SJCRH30 (cell line): ENCODE data around the gene MAPRE2. TPM values are rescaled to one million over a fixed set of nuclear protein-coding genes. Genes with fewer than 3 reads are reported as not detected.
"Not testable (repeated sequence)": the region's sequence is repeated elsewhere in the genome, so short reads cannot be mapped to it uniquely, and the experiment has no call there.

Source experiments
- DNase-seq, 2 experiments: peaks; one replicate each; pipeline ENCODE4 v3.0.0-alpha.2; 2015 to 2020
- H3K27ac ChIP-seq: fragments of 250-450 bp; sonication (Bioruptor Pico); 2 replicates; pipeline ENCODE4 v1.5.1; 2020; ENCODE audit warnings: mild to moderate bottlenecking, moderate library complexity
- H3K27me3 ChIP-seq: fragments of 250-450 bp; sonication (Bioruptor Pico); 2 replicates; pipeline ENCODE4 v1.5.1; 2020; ENCODE audit warnings: mild to moderate bottlenecking, moderate library complexity
- H3K36me3 ChIP-seq: fragments of 250-450 bp; sonication (Bioruptor Pico); 2 replicates; pipeline ENCODE4 v1.5.1; 2020; ENCODE audit warnings: mild to moderate bottlenecking, moderate library complexity
- H3K4me1 ChIP-seq: fragments of 250-450 bp; sonication (Bioruptor Pico); 2 replicates; pipeline ENCODE4 v1.5.1; 2020; ENCODE audit warnings: mild to moderate bottlenecking, moderate library complexity
- H3K4me3 ChIP-seq: fragments of 250-450 bp; sonication (Bioruptor Pico); 2 replicates; pipeline ENCODE4 v1.5.1; 2020; ENCODE audit warnings: mild to moderate bottlenecking, moderate library complexity
- H3K9me3 ChIP-seq: fragments of 250-450 bp; sonication (Bioruptor Pico); replicated peaks from 2 replicates; pipeline ENCODE4 v1.5.1; 2020; ENCODE audit warnings: mild to moderate bottlenecking, moderate library complexity
- total RNA-seq: library from RNA; depleted of rRNA; stranded (reverse); fragments of >200 nt; shearing (Covaris generic); gene quantifications from 2 replicates; pipeline ENCODE4 v1.2.3, GENCODE V29; 2014

MAPRE2 gene
- total RNA-seq, 1 experiment from 2014 or later: 21.5 TPM

GRCh38 chr18:35143622-35144596 is 102.7 kb downstream of the MAPRE2 start:
- Histone ChIP-seq H3K36me3 (no peaks in the 10 kb centered on the region), H3K27me3 (no peaks in the 10 kb centered on the region)

GRCh38 chr18:35144698-35145097 is 103.5 kb downstream of the MAPRE2 start:
- Histone ChIP-seq H3K36me3 (no peaks in the 10 kb centered on the region), H3K4me3 (no peak overlapping the region), H3K4me1 (no peaks in the 10 kb centered on the region), H3K27ac (no peak overlapping the region), H3K9me3 (no peaks in the 10 kb centered on the region), H3K27me3 (no peaks in the 10 kb centered on the region)
- DNase-seq: no peak

More at GRCh38 chr18:35143622-35144596, 102.7 kb downstream of the MAPRE2 start:
- peak; percentile 16 to 58 for DNase-seq
- H3K4me1 ChIP-seq: no peaks in the 10 kb centered on the region
- H3K9me3 ChIP-seq: no peaks in the 10 kb centered on the region
- no peak overlapping the region for H3K27ac ChIP-seq
- H3K4me3 ChIP-seq: no peak overlapping the region

GRCh38 chr18:35150195-35150594 is 109.0 kb downstream of the MAPRE2 start:
- H3K36me3 ChIP-seq, DNase-seq: not testable (repeated sequence)

GRCh38 chr18:35153609-35154272 is 112.5 kb downstream of the MAPRE2 start:
- no peak overlapping the region for H3K27ac ChIP-seq
- H3K27me3 ChIP-seq: no peaks in the 10 kb centered on the region
- H3K4me3 ChIP-seq: no peak overlapping the region
- H3K9me3 ChIP-seq: no peaks in the 10 kb centered on the region
- no peak for DNase-seq
- no peaks in the 10 kb centered on the region for H3K36me3 ChIP-seq
- H3K4me1 ChIP-seq: no peaks in the 10 kb centered on the region

More at GRCh38 chr18:35150195-35150594, 109.0 kb downstream of the MAPRE2 start:
- not testable (repeated sequence) for H3K27me3 ChIP-seq, H3K4me3 ChIP-seq, H3K27ac ChIP-seq, H3K4me1 ChIP-seq, H3K9me3 ChIP-seq

- Histone ChIP-seq H3K4me3 (no peak overlapping the region), H3K4me1 (no peaks in the 10 kb centered on the region), H3K9me3 (no peaks in the 10 kb centered on the region), H3K27ac (no peak overlapping the region), H3K36me3 (no peaks in the 10 kb centered on the region), H3K27me3 (no peaks in the 10 kb centered on the region)
- DNase-seq: no peak
These were observed 114.3 kb downstream of the MAPRE2 start for GRCh38 chr18:35155398-35156117.

GRCh38 chr18:35157181-35157580 is 116.0 kb downstream of the MAPRE2 start:
- H3K27ac ChIP-seq: no peak overlapping the region
- DNase-seq: no peak
- no peaks in the 10 kb centered on the region for H3K27me3 ChIP-seq
- no peak overlapping the region for H3K4me3 ChIP-seq
- no peaks in the 10 kb centered on the region for H3K9me3 ChIP-seq
- no peaks in the 10 kb centered on the region for H3K4me1 ChIP-seq
- no peaks in the 10 kb centered on the region for H3K36me3 ChIP-seq

GRCh38 chr18:35158728-35159450 is 117.7 kb downstream of the MAPRE2 start:
- Histone ChIP-seq H3K27ac (no peak overlapping the region), H3K9me3 (no peaks in the 10 kb centered on the region), H3K36me3 (no peaks in the 10 kb centered on the region), H3K4me3 (no peak overlapping the region), H3K27me3 (no peaks in the 10 kb centered on the region), H3K4me1 (no peaks in the 10 kb centered on the region)
- no peak for DNase-seq

- Histone ChIP-seq H3K9me3 (no peaks in the 10 kb centered on the region), H3K27ac (no peak overlapping the region), H3K27me3 (no peaks in the 10 kb centered on the region), H3K4me3 (no peak overlapping the region), H3K36me3 (no peaks in the 10 kb centered on the region), H3K4me1 (no peaks in the 10 kb centered on the region)
- no peak for DNase-seq
These were observed 118.6 kb downstream of the MAPRE2 start for GRCh38 chr18:35159782-35160181.

GRCh38 chr18:35161485-35161884 is 120.3 kb downstream of the MAPRE2 start:
- Histone ChIP-seq H3K4me1 (no peaks in the 10 kb centered on the region), H3K27me3 (no peaks in the 10 kb centered on the region), H3K9me3 (no peaks in the 10 kb centered on the region), H3K36me3 (no peaks in the 10 kb centered on the region), H3K27ac (no peak overlapping the region), H3K4me3 (no peak overlapping the region)
- no peak for DNase-seq

GRCh38 chr18:35161934-35162333 is 120.7 kb downstream of the MAPRE2 start:
- H3K27ac ChIP-seq: no peak overlapping the region
- H3K4me3 ChIP-seq: no peak overlapping the region
- no peaks in the 10 kb centered on the region for H3K9me3 ChIP-seq
- no peaks in the 10 kb centered on the region for H3K4me1 ChIP-seq
- H3K36me3 ChIP-seq: no peaks in the 10 kb centered on the region
- no peak for DNase-seq
- no peaks in the 10 kb centered on the region for H3K27me3 ChIP-seq

GRCh38 chr18:35163014-35163539 is 121.9 kb downstream of the MAPRE2 start:
- no peak overlapping the region for H3K27ac ChIP-seq
- no peak for DNase-seq
- H3K4me1 ChIP-seq: no peaks in the 10 kb centered on the region
- no peak overlapping the region for H3K4me3 ChIP-seq
- no peaks in the 10 kb centered on the region for H3K9me3 ChIP-seq
- no peaks in the 10 kb centered on the region for H3K27me3 ChIP-seq
- no peaks in the 10 kb centered on the region for H3K36me3 ChIP-seq

GRCh38 chr18:35163721-35164120 is 122.5 kb downstream of the MAPRE2 start:
- no peak for DNase-seq
- H3K4me3 ChIP-seq: no peak overlapping the region
- H3K27me3 ChIP-seq: no peaks in the 10 kb centered on the region
- no peak overlapping the region for H3K27ac ChIP-seq
- H3K9me3 ChIP-seq: no peaks in the 10 kb centered on the region
- H3K4me1 ChIP-seq: no peaks in the 10 kb centered on the region
- H3K36me3 ChIP-seq: no peaks in the 10 kb centered on the region

GRCh38 chr18:35164133-35164532 is 122.9 kb downstream of the MAPRE2 start:
- no peak overlapping the region for H3K27ac ChIP-seq
- H3K9me3 ChIP-seq: no peaks in the 10 kb centered on the region
- H3K4me3 ChIP-seq: no peak overlapping the region
- H3K4me1 ChIP-seq: no peaks in the 10 kb centered on the region
- no peak for DNase-seq
- no peaks in the 10 kb centered on the region for H3K27me3 ChIP-seq
- H3K36me3 ChIP-seq: no peaks in the 10 kb centered on the region

- no peaks in the 10 kb centered on the region for H3K36me3 ChIP-seq
- no peak overlapping the region for H3K27ac ChIP-seq
- no peaks in the 10 kb centered on the region for H3K4me1 ChIP-seq
- H3K4me3 ChIP-seq: no peak overlapping the region
- H3K27me3 ChIP-seq: no peaks in the 10 kb centered on the region
- no peaks in the 10 kb centered on the region for H3K9me3 ChIP-seq
- no peak for DNase-seq
These were observed 126.1 kb downstream of the MAPRE2 start for GRCh38 chr18:35167332-35167731.
